ENCODE data around the gene CACNA1S. TPM values are rescaled to one million over a fixed set of nuclear protein-coding genes. Genes with fewer than 3 reads are reported as not detected.

CACNA1S gene
- polyA plus RNA-seq, 4 donors: 0.32 to 0.57 (median 0.46) TPM

DNA sequence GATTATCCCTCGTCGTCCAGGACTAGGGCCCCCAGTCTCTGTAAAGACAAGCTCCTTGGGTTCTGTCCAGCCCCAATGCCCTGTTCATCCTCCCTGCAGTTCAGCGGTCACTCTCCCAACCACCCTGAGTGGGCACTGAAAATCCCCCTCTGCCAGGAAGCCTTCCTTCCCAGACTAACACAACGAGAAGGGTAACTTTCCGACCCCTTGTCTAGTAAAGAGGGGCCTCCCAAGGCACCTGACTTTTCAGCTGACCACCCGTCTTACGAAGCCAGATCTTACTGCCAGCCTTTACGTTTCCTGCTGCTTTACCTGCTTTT lies 28.7 kb upstream of the CACNA1S start:
- DNase-seq (ENCODE audit: low read depth in 4 of 4, low spot score in 2 of 4): no peak

DNA sequence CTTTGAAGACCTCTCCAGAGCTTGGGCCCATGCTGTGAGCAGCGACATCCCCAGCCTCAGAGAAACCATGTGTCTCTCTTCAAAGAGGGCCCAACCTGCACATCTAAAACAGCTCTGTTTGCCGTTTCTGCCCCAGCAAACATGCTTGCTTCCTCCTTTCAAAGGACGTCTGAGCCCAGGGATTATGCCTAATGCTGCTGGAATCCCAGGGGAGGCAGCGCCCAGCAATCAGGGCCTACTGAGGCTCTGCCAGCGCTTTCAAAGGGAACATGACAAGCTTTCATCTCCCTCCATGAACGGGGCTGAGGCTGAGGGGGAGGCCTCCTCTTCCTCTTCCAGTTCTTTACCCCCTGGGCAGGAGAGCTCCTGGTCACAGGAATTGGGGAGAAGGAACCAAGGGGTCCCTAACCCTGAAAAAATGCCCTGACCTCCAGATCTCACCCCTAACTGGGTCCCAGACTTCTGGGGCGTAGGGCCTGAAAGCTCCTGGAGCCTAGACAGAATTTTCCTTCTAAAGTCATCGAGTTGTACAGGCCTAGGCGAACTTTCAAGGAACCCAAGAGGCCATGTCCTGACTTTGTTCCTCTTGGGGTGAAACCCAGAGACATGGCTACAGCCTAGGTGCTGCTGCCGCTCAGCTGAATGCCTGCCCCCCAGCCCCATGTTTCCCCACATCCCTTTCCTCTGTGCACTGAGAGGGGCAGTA lies 28.2 kb upstream of the CACNA1S start:
- no peak for DNase-seq (ENCODE audit: low read depth in 4 of 4, low spot score in 2 of 4)

DNA sequence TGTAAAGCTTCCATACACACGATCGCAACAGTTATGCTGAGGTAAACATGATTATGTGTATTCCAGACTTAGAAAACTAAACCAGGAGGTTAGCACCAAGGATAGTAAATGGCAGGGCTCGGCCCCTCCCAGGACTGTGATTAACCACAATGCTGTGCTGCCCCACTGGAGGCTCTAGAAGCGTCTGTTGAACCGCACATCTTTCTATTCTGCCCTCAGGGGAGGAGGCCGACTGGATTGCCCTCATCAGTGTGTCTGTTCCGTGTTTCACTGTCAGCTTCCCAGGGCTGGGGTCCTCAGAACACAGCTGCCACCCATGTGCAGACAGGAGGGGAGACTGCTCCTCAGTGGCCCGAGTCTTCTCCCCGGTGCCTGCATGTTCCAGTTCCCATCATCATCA lies 27.5 kb upstream of the CACNA1S start:
- DNase-seq (ENCODE audit: low read depth in 4 of 4, low spot score in 2 of 4): no peak

DNA sequence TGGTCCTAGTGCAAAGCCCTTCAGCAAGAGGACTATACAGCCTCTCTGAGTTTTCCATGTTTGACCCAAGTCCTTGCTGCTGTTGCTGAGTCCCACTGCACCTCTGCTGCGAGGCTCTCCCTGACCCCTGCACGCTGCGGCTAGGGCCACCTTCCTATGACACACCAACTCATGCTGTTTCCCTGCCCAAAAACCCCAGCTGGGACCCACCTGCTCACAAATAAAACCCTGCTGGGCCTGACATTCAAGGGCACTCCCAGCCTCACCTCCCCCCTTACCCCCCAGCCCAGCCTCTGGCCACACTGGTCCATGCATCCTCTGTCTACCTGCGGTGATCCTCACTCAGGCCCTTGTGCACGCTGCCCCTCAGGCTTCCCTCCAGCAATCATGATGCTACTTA lies 27.1 kb upstream of the CACNA1S start:
- DNase-seq (ENCODE audit: low read depth in 4 of 4, low spot score in 2 of 4): no peak

DNA sequence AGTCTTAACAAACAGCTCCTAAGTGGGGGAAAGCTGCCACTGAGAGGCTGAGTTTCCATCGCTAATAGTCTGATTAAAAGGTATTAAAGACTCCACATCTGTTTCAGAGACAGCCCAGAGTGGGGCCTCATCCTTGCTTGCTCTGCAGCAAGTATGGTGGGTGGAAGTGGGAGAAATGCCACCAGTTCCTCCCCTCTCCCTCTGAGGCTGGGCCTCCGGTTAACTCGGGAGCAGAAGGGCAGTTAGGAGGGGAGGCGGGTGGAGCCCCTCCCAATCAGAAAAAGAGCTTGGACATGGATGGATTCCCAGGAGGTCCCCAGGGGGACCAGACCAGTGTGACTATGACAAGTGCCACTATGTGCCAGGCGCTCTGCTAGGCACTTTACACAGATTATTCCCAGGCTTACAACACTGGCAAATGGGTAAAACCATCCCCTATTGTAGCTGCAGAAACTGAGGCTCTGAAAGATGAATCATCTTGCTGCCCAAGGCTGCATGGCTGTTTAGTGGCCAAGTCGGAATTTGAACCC lies 26.1 kb upstream of the CACNA1S start:
- no peak for DNase-seq (ENCODE audit: low read depth in 4 of 4, low spot score in 2 of 4)

DNA sequence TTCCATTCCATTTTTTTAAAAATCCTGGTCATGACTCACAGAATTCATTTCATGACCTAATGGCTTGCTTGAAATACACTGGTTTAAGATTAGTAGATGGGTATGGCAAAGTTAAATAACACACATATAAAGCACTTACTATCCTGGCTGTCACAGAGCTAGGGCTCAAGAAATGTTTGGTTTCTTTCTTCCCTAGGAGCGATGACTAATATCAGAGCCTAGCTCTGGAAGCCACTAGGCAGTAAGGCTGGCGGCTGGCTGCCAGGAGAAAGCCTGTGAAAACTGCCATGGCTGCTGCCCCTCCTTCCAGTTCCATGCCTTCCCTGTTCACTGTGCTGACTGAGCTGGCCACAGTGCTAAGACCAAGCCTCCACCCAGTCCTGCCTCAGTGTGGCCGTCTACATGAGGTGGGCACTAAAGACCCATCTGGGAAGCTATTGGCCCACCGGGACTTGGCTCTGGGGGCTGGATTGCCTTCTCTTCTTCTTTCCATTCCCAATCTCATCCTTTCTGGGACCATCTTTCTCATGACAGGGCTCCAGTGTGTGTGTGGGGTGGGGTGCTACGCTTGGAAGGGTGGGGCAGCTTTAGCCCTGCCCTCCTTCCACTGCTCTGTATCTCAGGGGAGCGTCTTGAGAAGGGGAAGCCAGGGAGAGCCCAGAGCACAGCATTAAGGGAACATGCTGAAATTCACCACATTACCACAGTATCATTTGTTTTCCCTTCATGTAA lies 25.5 kb upstream of the CACNA1S start:
- no peak for DNase-seq (ENCODE audit: low read depth in 4 of 4, low spot score in 2 of 4)

DNA sequence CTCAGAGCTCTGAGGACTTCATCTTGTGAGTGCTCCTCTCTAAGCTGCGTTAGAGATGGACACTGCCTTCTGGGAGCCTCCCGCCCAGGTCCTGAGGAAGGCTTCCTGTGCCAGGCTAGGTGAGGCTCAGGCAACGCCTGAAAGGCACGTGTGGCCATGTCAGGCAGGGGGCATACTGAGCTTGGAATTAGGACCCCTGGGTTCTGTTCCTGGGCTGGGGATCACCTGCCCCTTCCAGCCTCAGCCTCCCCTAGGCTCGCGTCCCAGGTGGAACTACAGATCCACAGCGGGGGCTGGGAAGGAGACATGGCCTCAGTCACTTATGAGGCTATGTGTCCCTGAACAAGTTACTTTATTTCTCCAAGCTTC lies 24.8 kb upstream of the CACNA1S start:
- DNase-seq (ENCODE audit: low read depth in 4 of 4, low spot score in 2 of 4): no peak

DNA sequence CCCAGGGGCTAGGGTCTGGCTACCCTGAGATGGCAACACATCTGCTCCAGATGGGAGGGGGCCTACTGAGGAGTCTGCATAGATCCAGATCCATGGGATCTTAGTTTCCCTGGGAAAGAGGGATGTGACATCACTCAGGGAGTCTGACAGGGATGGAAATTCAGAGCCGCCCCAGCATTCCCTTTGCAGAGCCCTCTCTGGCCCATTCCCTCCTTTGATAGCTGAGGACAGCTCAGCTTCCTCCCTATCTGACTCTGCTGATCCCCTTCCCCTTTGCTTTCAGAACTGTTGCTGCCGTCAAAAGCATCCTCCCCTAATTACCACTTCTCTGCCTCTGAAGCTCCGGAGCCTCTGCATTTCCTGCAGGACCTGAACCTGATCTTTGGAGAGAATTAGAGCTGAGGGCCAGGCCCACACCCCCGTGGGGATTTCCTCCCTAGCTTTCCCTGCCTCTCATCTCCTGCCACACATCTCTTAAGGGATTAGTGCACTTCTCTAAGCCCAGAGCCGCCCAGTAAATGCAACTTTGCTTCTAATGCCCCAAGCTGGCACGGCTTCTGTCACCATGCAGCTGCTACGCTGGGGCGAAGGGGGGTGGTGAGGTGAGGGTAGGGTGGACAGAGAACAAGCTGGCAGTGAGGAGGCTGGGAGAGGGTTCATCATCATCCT lies 24.3 kb upstream of the CACNA1S start:
- DNase-seq (ENCODE audit: low read depth in 4 of 4, low spot score in 2 of 4): no peak

DNA sequence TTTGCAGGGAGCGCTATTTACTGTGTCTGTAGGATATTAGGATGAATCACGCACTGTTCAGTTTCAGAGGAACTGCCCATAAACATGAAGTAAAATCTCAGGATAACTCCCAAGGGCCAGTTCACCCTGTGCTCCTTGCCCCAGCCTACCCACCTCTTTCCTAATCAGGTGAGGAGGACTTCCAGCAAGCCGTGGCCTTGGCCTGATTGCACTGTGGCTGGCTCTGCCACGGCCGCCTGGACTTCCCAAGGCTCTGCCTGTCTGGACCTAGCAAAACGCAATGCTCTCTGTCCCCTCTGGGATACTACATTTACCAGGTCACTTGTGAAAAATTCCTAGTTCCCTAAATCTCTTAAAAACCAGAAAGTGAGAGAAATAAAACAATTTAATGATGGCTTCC lies 22.2 kb upstream of the CACNA1S start:
- DNase-seq (ENCODE audit: low read depth in 4 of 4, low spot score in 2 of 4): no peak

DNA sequence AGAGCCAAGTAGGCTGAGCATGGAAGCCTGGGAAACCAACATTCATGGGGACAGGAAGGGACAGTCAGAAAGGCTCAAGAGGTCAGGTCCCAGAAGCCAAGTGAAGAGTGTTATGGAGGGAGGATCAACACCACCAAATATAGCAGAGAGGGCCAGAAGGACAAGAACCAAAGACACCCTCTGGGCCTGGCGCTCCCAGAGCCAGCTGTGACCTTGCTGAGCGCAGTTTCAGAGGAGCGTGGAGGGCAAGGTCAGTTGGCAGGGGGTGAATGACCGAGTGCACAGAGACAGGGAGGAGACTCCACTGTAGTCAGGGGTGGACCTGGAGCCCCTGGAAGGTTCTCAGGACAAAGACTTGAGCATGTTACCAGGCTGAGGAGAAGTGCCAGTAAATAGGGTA lies 19.2 kb upstream of the CACNA1S start:
- DNase-seq (ENCODE audit: low read depth in 4 of 4, low spot score in 2 of 4): no peak

DNA sequence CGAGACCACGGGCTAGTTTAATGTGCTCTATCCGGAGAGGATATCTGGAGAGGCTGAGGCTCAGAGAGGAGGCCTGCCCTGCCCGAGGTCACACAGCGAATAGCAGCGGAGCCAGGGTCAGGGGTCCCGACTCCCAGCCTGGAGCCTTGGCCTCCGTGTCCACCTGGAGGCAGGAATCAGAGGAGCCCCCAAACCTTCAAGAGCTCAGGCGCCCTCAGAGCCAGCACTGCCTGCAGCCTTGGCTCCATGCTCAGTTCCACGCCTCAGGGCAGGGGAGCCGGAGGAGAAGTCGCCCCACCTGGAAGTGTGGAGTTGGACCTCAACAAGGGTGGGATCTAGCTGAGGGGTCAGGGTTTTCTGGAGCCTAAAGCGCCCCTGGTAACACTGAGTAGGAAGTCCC lies 16.7 kb upstream of the CACNA1S start:
- no peak for DNase-seq (ENCODE audit: low read depth in 4 of 4, low spot score in 2 of 4)

DNA sequence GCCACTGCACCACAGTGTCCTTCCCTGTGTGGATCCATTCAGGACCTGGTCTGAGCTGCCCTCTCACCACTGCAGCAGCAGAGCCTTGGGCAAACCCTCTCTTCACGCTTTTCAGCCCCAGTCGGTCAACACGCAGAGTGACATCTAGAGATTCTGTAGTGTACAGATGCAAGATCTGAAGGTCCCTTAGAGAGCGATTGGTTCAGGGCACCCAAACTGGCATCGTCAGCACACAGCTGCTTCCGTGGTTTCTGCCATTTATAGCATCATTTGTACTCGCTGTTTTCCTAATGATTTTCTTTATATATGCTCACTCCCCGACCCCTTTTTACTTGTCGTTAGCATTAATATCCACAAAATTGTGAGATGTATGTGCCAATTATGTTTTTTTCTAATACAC lies 16.2 kb upstream of the CACNA1S start:
- DNase-seq (ENCODE audit: low read depth in 4 of 4, low spot score in 2 of 4): no peak

DNA sequence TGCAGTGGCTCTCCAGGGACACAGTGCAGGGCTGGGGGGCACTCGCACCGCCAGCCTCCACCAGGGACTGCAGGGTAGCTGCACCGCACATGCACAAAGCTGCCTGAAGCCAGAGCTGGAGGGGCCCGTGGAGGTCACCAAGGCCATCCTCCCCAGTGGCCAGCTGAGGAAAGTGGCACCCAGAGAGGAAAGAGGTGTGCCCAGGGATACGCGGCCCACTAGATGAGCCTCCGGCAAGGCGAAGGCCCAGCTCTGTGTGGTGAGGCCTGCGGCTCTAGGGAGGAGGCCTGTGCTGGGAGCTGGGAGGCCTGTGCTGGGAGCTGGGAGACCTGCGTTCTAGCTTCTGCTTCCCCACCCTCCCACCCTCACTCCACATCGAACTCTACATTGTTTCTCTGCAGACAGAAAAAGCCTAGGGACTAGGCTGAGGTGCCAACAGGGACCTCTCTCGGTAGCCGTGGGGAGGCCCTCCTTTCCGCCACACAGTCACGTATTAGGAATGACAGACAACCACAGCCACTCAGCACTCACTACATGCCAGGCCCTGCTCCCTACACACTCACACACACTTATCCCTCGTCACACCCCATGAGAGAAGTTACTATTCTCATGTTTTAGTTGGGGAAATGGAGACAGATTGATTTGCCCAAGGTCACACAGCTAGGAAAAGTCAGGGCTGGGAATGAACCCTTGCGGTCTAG lies 15.7 kb upstream of the CACNA1S start:
- no peak for DNase-seq (ENCODE audit: low read depth in 4 of 4, low spot score in 2 of 4)

DNA sequence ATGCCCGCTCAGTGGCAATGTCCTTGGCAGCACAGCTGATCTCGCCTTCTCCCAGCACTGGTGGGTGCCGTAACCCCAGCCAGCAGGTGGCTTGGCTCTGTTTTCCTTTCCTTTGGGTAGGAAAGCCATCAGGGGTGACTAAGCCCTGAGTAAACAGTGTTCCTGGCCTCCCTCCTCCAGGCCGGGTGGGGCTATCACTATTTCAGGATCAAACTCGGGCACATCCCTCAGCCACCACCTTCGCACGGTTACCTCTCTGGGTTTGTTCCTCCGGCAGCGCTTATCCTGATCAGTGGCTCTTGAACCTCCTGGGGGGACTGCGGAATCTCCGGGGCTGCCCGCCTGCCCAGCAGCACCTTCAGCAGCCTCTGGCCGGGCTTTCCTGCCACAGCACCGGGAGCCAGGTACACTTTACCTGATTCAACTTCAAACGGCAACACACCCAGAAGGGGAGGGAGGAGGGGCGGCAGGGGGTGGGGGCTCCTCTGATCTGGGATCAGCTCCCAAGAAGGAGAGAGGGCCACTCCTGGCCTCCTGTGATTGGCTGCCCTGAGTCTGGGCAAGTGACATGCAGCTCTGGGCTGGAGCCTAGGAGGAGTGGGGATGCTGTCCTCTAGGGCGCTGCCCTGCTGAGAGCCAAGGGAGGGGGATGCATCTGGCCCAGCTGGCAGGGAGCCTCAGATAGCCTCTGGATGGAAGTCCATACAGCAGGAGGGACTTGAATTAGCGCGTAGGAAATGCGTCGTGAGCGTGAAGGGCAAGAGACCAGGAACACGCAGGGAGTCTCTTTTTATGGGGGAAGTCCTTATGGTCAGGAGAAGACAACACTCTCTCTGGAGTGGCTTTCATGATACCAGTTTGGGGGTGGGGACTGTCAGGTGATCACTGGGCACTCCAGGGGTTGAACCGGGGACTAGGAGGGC lies 14.9 kb upstream of the CACNA1S start, which contains the start of gene ASCL5:
Gene ASCL5 (minus strand): TSS at position 353 of the 923 bp plus-strand sequence. CDS start 11,812 bp downstream, outside the sequence.
- DNase-seq (ENCODE audit: low read depth in 4 of 4, low spot score in 2 of 4): no peak

DNA sequence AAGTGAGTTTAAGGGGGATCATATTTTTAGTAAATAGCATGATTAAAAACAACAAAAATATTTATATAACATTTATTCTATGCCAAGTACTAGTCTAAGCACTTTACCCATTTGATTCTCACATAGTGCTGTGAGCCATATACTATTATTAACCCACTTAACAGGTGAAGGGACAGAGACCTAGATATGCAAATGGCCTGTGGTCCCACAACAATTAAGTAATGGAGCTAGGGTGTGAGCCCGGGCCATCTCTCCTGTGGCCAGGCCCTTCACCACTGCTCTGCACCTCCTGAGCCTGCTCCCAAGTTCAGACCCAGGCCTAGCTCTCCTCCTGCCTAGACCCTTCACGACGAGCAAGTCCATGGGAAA lies 14.2 kb upstream of the CACNA1S start:
- no peak for DNase-seq (ENCODE audit: low read depth in 4 of 4, low spot score in 2 of 4)

DNA sequence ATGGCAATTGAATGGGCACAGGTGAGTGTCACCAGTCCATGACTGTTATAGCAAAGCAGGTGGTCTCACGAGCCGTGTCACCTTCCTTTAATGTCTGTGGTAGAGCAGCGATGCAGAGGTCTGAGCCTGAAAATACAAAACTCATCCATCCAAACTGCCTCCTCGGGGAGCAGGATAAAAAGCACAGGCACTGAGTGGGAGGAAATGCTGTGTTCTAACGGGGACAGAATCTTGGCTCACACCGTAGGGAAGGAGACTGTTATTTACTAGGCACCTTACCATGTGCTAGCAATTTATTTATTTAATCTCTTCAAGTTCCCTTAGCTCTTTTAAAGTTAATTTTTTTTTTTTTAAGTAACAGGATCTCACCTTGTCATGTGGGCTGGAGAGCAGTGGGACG lies 13.6 kb upstream of the CACNA1S start:
- DNase-seq (ENCODE audit: low read depth in 4 of 4, low spot score in 2 of 4): no peak

DNA sequence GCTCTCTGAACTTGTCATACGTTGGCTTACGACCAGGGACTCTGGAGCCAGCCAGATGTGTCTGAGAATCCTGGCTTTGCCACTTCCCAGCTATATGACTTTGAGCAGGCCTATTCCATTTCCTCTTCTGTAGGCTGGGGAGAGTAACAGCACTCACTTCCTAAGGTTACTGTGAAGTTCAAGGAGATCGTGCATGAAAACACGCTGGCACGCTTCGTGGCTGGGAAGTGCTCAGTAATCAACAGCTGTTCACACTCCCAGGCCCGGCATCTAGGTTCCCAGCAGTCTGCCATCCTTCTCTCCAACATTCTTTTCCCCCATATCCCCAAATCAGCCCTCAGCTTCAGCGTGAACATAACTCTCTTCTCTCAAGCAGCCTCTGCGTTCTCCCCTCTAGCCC lies 12.8 kb upstream of the CACNA1S start:
- no peak for DNase-seq (ENCODE audit: low read depth in 4 of 4, low spot score in 2 of 4)

DNA sequence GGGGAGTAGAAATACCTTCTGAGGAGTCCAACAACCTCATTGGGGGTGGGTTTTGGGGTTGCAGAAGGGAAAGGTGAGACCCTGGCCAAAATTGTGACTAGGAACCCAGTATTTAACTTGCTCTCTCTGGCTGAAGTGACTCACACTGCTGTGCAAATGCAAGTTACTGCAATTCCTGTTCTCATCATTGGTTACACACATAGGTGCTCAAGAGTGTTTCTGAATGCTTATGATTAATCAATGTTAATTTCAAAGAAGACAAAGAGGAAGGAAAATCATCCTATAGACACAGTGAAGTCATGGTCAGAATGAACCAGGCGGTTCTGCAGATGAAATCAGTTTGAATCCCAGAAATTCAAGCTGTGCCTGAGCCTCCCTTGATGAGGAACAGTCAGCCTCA lies 11.6 kb upstream of the CACNA1S start:
- DNase-seq (ENCODE audit: low read depth in 4 of 4, low spot score in 2 of 4): no peak

DNA sequence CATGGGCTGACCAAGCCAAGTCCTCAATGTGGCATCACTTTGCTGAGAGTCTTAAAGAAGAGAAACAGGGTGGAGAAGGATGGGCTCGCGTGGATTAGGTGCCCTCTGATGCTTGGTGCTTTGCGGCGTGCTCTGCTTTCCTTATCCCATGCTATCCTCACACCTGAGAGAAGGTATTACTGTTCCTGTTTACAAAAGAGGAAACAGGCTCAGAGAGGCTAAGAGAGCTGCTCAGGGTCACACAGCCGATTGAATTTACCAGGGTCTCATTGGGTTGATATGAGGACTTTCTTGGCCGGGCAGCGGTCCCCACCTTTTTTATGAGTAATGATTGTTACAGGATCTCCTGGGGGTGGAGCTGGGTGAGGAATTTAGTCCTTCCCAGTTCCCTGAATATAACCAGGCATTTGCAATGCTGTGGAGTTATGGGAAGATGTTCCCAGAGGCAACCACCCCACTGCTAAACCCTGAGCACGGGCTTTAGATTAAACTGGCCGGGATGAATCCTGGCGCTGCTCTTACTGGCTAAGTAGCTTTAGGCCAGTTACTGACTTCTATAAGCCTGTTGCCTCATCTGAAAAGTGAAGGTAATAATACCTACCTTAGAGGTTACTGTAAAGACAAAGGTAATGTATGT lies 10.2 kb upstream of the CACNA1S start:
- DNase-seq (ENCODE audit: low read depth in 4 of 4, low spot score in 2 of 4): no peak

All from left renal cortex interstitium (tissue), 4 donors.